GM18909 (cell line): Measurements from ENCODE around the gene NPHS2.
"Not testable (repeated sequence)": the region's sequence is repeated elsewhere in the genome, so short reads cannot be mapped to it uniquely, and the experiment has no call there.

Source experiments
- ATAC-seq: cut with Tn5 transposase; IDR thresholded peaks from one replicate; pipeline ENCODE4 v1.9.1; 2021; ENCODE audit warnings: mild to moderate bottlenecking; ENCODE audit not compliant: unreplicated experiment, poor library complexity

NPHS2 gene

GRCh38 chr1:179548666-179549367 lies 26.9 kb downstream of the NPHS2 start:
- no peak for ATAC-seq

- no peak for ATAC-seq
Measured at GRCh38 chr1:179547021-179547535, 28.7 kb downstream of the NPHS2 start.

GRCh38 chr1:179545321-179545720 lies 30.4 kb downstream of the NPHS2 start:
- ATAC-seq: no peak

GRCh38 chr1:179541774-179542173 lies 34.0 kb downstream of the NPHS2 start:
- ATAC-seq: no peak

- ATAC-seq: no peak
Measured at GRCh38 chr1:179530352-179530751, 45.4 kb downstream of the NPHS2 start.

- ATAC-seq: no peak
Measured at GRCh38 chr1:179529482-179530195, 46.1 kb downstream of the NPHS2 start.

- not testable (repeated sequence) for ATAC-seq
Measured at GRCh38 chr1:179518544-179518943, 57.2 kb downstream of the NPHS2 start.

- no peak for ATAC-seq
Measured at GRCh38 chr1:179516976-179517705, 58.6 kb downstream of the NPHS2 start.

- ATAC-seq: peak; percentile 91
Measured at GRCh38 chr1:179510038-179510437, 65.7 kb downstream of the NPHS2 start.

GRCh38 chr1:179509384-179509783 lies 66.4 kb downstream of the NPHS2 start:
- no peak for ATAC-seq

GRCh38 chr1:179506199-179506598 lies 69.5 kb downstream of the NPHS2 start:
- ATAC-seq: no peak
